Measurements from ENCODE around the gene AP1S3.
"Not testable (repeated sequence)": the region's sequence is repeated elsewhere in the genome, so short reads cannot be mapped to it uniquely, and the experiment has no call there.

Gene AP1S3

GRCh38 chr2:223877721-223878410, 40.5 kb upstream of the AP1S3 start:
- H3K9me3 Mint-ChIP-seq, result no peaks in the 10 kb centered on the region
- no peak for DNase-seq
- H3K27ac Mint-ChIP-seq, result peak overlapping the region; percentile 58
- no peak for TF ChIP-seq CTCF (IDR thresholded peaks at IDR 0.05)
- no peak overlapping the region for H3K4me3 Mint-ChIP-seq
- peaks cover 63% of the 10 kb centered on the region for H3K36me3 Mint-ChIP-seq (ENCODE audit: low read depth)
- no peaks in the 10 kb centered on the region for H3K4me1 Mint-ChIP-seq
- H3K27me3 Mint-ChIP-seq (ENCODE audit: low read depth, poor library complexity), result no peaks in the 10 kb centered on the region

GRCh38 chr2:223873672-223874071, 36.3 kb upstream of the AP1S3 start:
- H3K4me3 Mint-ChIP-seq, result no peak overlapping the region
- no peaks in the 10 kb centered on the region for H3K4me1 Mint-ChIP-seq
- H3K9me3 Mint-ChIP-seq, result no peaks in the 10 kb centered on the region
- TF ChIP-seq CTCF (IDR thresholded peaks at IDR 0.05), result no peak
- H3K27me3 Mint-ChIP-seq (ENCODE audit: low read depth, poor library complexity), result peaks cover 4% of the 10 kb centered on the region
- DNase-seq, result no peak
- peaks cover 52% of the 10 kb centered on the region for H3K36me3 Mint-ChIP-seq (ENCODE audit: low read depth)
- H3K27ac Mint-ChIP-seq, result no peak overlapping the region

DNA sequence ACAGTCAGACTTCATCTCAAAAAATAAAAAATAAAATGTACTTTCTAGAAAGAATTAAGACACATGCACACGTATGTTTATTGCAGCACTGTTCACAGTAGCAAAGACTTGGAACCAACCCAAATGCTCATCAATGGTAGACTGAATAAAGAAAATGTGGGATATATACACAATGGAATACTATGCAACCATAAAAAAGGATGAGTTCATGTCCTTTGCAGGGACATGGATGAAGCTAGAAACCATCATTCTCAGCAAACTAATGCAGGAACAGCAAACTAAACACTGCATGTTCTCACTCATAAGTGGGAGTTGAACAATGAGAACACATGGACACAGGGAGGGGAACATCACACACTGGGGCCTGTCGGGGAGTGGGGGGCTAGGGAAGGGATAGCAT, 35.4 kb upstream of the AP1S3 start:
- not testable (repeated sequence) for H3K27ac Mint-ChIP-seq; H3K4me3 Mint-ChIP-seq; H3K27me3 Mint-ChIP-seq (ENCODE audit: low read depth, poor library complexity); DNase-seq; H3K4me1 Mint-ChIP-seq; H3K9me3 Mint-ChIP-seq
- H3K36me3 Mint-ChIP-seq (ENCODE audit: low read depth), result peaks cover 44% of the 10 kb centered on the region

DNA sequence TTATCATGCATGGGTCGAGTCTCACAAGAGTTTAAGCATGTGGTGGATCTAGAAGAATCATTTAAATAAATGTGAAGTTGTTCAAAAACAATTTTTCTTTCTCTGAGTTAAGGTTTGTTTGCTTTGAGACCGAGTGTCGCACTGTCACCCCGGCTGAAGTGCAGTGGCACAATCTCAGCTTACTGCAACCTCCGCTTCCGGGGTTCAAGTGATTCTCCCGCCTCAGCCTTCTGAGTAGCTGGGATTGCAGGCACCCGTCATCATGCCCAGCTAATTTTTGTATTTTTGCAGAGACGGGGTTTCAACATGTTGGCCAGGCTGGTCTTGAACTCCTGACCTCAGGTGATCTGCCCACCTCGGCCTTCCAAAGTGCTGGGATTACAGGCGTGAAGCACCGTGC, 34.3 kb upstream of the AP1S3 start:
- Mint-ChIP-seq H3K27ac (peak overlapping the region; percentile 68), H3K36me3 (ENCODE audit: low read depth) (peaks cover 38% of the 10 kb centered on the region)
- H3K4me1 Mint-ChIP-seq; H3K4me3 Mint-ChIP-seq; H3K27me3 Mint-ChIP-seq (ENCODE audit: low read depth, poor library complexity); DNase-seq; H3K9me3 Mint-ChIP-seq: not testable (repeated sequence)

DNA sequence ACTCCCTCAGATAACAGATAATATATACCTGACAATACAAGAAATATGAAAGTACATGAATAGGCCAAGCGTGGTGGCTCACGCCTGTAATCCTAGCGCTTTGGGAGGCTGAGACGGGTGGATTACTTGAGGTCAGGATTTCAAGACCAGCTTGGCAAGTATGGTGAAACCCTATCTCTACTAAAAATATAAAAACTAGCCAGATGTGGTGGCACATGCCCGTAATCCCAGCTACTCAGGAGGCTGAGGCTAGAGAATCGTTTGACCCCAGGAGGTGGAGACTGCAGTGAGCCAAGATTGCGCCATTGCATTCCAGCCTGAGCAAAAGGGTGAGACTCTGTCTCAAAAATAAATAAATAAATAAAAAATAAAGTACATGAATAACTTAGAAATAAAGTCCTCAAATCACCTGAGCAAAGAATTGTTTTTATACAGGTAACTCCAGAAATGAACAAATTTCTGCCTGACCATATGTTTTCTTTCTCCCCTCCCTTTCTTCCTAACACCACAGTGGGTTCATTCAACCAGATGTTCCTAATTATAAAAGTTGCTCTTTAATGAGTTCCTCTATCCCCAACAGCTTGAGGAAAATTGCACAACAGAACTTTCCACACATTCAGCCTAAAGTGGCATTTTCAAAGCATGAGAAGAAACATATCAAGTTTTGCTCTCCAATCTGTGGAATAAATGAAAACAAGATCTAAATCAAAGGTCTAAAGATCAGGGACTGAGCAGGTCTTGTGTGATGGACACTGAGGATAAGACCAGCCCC, 33.6 kb upstream of the AP1S3 start:
- TF ChIP-seq CTCF (IDR thresholded peaks at IDR 0.05), result no peak
- H3K4me1 Mint-ChIP-seq, result no peaks in the 10 kb centered on the region
- H3K4me3 Mint-ChIP-seq, result no peak overlapping the region
- H3K9me3 Mint-ChIP-seq, result no peaks in the 10 kb centered on the region
- peak overlapping the region; percentile 68 for H3K27ac Mint-ChIP-seq
- H3K36me3 Mint-ChIP-seq (ENCODE audit: low read depth), result peaks cover 38% of the 10 kb centered on the region
- DNase-seq, result no peak
- H3K27me3 Mint-ChIP-seq (ENCODE audit: low read depth, poor library complexity), result peaks cover 4% of the 10 kb centered on the region

- Mint-ChIP-seq H3K4me3 (no peak overlapping the region), H3K4me1 (no peaks in the 10 kb centered on the region), H3K27me3 (ENCODE audit: low read depth, poor library complexity) (peaks cover 8% of the 10 kb centered on the region), H3K36me3 (ENCODE audit: low read depth) (peaks cover 21% of the 10 kb centered on the region), H3K27ac (no peak overlapping the region), H3K9me3 (no peaks in the 10 kb centered on the region)
- DNase-seq, result no peak
- no peak for TF ChIP-seq CTCF (IDR thresholded peaks at IDR 0.05)
Measured at GRCh38 chr2:223868005-223868404, 30.6 kb upstream of the AP1S3 start.
